GM18508 (cell line): Measurements from ENCODE around the gene ZNF710.

Experiments used
- ATAC-seq: cut with Tn5 transposase; IDR thresholded peaks from one replicate; pipeline ENCODE4 v1.9.1; 2021; ENCODE audit warnings: moderate number of reproducible peaks; ENCODE audit not compliant: insufficient read depth, unreplicated experiment

Gene ZNF710

GRCh38 chr15:89991312-89991711 is 9.8 kb upstream of the ZNF710 start:
- ATAC-seq: no peak

- ATAC-seq: no peak
Measured at GRCh38 chr15:89993349-89993748, 7.8 kb upstream of the ZNF710 start.

GRCh38 chr15:89997079-89997478 is 4.0 kb upstream of the ZNF710 start:
- no peak for ATAC-seq

DNA sequence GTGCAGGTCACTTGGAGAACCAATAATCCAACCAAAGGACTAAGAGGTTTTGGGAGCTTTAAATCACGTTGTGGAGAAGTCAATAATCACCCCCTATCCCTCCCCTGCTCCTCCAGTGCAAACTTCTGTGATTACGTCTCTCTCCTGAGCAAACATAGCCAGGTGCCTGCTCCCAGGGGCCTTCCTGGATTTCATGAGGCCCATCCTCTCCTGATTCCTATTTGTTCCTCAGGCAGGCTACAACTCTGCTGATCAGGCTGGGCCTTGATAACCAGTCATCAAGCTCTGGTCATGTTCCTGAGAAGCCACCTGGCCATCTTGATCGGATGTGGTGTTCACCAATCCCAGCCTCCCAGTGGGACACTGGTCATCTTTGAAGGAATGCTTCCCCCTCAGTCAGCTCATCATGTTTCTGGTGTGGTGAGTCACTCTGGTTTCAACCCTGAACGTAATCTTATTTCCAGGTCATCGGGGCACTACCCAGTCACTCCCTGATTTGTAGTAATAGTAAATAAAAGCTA is 2.9 kb upstream of the ZNF710 start:
- no peak for ATAC-seq

DNA sequence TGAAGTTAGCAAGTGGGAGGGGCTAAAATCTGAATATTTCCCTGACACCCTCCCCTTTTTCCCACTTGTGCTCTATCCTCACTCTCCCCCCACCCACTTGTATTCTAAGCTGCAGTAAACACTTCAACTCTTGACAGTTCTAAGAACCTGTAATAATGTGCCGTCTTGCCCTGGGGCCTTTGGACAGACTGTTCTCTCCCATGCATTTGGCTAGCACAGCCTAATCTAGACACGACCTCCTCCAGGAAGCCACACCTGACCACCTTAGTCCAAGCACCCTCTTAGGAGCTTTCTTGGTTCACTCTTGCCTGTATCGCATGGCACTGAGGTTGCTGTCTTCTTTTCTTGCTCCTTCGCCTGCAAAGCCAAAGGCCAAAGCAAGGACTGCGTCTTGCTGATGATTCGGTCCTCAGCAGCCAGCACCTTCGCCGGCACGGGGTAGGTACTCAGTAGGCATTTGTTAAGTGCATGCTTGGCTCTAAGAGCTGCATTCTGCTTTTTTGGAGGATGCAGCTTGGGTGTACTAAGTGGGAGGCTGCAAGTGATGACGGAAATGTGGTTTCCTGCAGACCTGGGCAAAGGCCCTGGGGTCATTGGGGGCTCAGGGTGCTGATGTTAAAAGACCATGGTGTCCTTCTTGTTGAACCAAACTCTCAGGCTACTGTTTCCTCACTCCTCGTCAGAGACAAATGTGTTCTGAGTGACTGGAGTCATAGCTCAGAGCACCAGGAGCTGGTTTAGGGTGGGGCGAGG is 2.0 kb upstream of the ZNF710 start:
- no peak for ATAC-seq

GRCh38 chr15:89999676-90000185 is 1.4 kb upstream of the ZNF710 start:
- ATAC-seq: no peak

DNA sequence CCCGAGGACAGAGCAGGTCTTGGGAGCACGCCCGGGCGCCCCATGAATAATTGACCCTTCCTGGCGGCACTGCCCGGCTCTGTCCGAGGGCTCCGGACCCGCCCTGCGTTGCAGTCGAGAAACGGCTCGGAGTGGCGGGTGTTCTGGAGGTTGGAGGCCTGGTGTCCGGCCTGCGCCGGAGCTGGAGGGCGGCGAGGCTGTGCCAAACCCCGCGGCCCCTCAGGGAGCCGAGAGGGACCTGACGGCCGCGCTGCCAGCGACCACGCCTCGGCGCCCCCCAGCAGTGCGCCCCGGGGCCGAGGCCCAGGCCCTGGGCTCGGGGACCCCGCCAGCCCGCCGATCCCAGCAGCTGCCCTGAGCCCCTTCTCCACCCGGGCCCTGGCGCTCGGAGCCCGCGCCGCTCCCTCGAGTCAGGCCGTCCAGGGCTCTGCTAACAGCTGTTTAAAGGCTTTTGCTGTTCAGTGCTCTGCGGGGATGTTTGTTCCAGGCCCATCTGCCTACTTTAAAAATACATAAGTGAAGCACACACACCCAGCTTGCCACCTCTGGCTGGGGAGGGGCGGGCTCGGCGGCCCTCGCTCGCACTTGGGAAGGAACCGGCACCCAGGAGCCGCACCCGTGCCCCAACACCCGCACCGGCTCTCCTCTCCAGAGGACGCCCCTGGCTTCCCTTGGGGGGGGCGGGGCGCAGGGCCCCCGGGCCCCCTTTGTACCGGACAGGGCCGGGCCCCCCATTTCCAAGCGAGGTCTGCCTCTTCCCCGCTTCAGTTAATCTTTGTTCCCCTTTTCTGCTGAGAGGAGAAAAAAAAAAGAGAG is 730 bp upstream of the ZNF710 start:
- no peak for ATAC-seq

DNA sequence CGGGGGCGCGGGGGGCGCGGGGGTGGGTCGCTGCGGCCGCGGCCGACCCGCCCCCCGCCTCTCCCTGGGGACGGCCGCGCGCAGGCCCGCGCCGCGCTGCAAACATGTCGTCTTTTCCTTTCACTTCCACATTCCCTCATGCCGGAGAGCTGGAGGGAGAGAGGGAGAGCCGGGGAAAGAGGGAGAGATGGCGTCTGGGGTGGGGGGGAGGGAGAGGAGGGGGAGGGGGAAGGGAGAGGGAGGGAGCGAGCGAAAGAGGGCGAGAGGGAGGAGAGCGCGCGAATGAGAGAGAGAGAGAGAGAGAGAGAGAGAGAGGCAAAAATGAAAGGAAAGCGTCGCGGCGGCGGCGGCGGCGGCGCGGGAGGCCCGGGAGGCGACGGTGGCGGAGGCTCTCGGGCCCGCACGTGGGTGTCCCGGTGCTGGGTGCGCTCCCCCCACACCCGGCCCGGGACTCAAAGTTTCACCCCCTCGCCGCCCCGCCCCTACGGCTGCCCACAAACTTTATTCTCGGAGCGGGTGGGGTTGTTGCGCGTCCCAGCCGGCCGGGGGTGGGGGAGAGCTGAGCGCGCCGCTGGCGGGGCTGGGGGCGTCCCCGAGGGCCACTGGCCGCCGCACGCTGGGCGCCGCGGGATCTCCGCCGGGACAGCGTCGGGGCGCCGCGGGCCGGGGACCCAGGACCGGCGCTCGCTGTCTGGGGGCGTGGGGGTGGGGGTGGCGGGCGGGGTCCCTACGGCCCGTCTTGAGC is 731 bp downstream of the ZNF710 start:
- ATAC-seq: no peak

DNA sequence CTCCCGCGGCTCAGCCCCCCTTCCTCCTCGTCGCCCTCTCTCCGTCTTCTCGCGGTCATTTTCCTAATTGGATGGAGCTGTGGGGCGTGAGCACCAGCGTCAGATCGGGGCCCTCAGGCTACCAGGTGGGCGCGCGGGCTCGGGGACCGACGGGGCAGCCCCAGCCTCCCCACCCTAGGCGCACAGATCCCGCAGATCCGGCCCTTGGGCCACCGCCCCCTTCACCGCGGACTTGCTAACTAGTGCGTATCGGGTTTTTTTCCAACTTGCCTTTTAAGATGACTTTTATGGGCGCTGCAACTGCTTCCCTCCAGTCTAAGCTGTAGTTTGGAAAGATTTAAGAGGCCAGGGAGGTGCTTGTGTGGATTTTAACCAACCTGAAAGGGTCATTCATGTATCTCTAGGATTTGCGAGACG is 1.3 kb downstream of the ZNF710 start:
- ATAC-seq: no peak

DNA sequence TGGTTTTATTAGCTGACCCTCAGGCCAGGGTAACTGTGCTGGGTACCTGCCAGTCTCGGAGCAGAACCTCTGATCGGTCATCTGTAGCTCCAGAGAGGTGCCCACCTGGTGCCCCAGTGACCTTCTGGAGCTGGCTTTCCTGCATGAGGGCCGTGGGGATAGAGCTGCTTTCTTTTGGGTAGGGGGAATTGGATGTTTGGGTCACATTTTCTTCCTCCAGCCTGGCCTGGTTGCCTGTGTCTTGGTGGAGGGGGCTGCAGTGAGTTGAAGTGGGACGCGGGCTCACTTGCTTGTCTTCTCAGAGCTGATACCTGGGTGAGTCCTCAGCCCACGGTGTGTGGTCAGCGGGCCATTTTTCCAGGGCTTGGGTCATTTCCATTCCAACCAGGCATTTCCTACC is 2.6 kb downstream of the ZNF710 start:
- no peak for ATAC-seq

- no peak for ATAC-seq
Measured at GRCh38 chr15:90004252-90004651, 3.1 kb downstream of the ZNF710 start.

GRCh38 chr15:90004671-90005070 is 3.5 kb downstream of the ZNF710 start:
- ATAC-seq: no peak

DNA sequence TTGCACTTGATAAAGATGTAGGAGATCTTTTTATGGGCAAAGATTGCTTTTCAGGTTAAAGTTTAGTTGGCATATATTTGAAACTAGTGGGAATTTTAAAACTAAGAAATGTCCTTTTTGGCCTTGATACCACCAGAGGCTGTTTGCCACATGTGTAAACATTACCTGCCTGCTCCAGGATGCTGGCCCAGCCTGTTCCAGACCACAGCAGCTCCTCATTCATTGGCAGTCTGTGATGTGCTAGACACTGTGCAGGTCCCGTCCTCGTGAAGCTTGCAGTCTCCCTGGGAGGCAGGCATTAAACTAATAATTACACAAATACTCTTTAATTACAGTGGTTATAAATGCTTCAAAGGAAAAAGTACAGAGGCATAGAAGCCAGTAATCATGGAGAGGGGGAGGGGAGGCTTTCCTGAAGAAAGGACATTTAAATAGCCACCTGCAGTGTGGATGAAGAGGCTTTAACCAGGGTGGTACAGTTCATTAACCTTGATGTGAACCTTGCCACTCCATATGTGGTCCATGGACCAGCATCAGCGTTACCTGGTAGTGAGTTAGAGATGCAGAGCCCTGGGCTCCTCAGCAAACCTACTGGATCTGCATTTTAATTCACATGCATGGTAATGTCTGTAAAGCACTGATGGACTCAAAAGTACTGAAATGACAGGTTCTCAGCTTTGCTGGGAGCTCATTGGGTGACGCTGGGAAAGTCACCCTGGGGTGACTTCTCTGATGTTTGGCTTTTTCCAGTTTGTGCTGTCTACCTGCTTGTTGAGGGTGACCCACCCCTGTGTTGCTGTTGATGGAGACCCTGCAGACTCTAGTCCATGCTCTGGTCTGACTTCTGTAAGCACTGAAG is 5.3 kb downstream of the ZNF710 start:
- ATAC-seq: no peak

GRCh38 chr15:90007076-90007460 is 5.9 kb downstream of the ZNF710 start:
- ATAC-seq: no peak

- no peak for ATAC-seq
Measured at GRCh38 chr15:90008607-90009006, 7.5 kb downstream of the ZNF710 start.

GRCh38 chr15:90009301-90010022 is 8.3 kb downstream of the ZNF710 start:
- ATAC-seq: no peak

DNA sequence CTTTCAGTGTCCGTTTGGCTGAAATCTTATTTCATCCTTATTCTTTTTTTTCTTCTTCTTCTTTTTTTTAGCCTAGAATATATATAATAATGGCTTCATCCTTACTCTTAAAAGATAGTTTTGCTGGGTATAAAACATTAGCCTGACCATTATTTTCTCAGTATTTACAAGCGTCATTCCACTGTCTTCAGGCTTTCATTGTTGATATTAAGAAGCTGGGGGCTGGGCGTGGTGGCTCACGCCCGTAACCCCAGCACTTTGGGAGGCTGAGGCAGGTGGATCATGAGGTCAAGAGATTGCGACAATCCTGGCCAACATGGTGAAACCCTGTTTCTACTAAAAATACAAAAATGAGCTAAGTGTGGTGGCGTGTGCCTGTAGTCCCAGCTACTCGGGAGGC is 10.6 kb downstream of the ZNF710 start:
- no peak for ATAC-seq

DNA sequence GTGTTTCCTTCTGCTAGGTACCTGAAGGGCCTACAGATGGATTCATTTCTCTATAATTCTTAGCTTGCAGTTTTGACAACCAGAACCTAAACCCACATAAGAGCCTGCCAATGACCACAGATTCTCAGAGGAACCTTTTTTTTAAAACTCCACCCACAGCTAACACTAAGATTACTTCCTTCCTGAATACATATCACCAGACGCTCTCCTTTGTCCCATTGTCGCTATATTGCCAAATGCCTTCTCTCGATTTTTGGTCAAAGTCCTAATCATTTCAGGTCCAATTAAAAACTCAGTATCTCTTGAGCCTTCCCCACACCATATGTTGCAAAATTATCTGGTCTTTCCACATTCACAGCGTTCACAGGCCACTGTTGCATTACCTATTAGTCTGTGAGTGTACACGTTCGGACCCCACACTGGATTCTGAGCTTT is 12.4 kb downstream of the ZNF710 start:
- no peak for ATAC-seq

- no peak for ATAC-seq
Measured at GRCh38 chr15:90015294-90015693, 14.2 kb downstream of the ZNF710 start.
